Neural cell (in vitro differentiated cells): Measurements from ENCODE around the gene NT5DC4.

Experiments used
- EP300 ChIP-seq: fragments of 450-650 bp; conservative IDR thresholded peaks from 2 replicates; pipeline ENCODE4 v1.6.1; 2014; ENCODE audit warnings: antibody characterized with exemption, mild to moderate bottlenecking, moderate library complexity; ENCODE audit not compliant: poor library complexity, severe bottlenecking
- EZH2 ChIP-seq: fragments of 200-600, 300-800 bp; shearing (Covaris generic), sonication (generic); IDR thresholded peaks from 2 replicates; pipeline ENCODE4 v1.6.1; 2014; ENCODE audit warnings: antibody characterized with exemption, low read length, borderline replicate concordance, mild to moderate bottlenecking; ENCODE audit not compliant: insufficient read depth, poor library complexity, severe bottlenecking
- MXI1 ChIP-seq: fragments of 450-650 bp; conservative IDR thresholded peaks from 2 replicates; pipeline ENCODE4 v1.6.1; 2014; ENCODE audit warnings: antibody characterized with exemption, mild to moderate bottlenecking; ENCODE audit not compliant: poor library complexity, severe bottlenecking
- POLR2AphosphoS5 ChIP-seq: IDR thresholded peaks from 2 replicates; pipeline ENCODE4 v1.6.1; 2012
- RAD21 ChIP-seq: fragments of 450-650 bp; conservative IDR thresholded peaks from 2 replicates; pipeline ENCODE4 v1.6.1; 2014; ENCODE audit warnings: antibody characterized with exemption, mild to moderate bottlenecking, moderate library complexity
- SMC3 ChIP-seq: fragments of 450-650 bp; conservative IDR thresholded peaks from 2 replicates; pipeline ENCODE4 v1.6.1; 2014; ENCODE audit warnings: antibody characterized with exemption, mild to moderate bottlenecking, moderate library complexity; ENCODE audit not compliant: poor library complexity
- TAF1 ChIP-seq: IDR thresholded peaks from 2 replicates; pipeline ENCODE4 v1.6.1; 2012; ENCODE audit warnings: low read depth
- TF ChIP-seq, protein P1 (sequence below): fragments of 450-650 bp; IDR thresholded peaks from 2 replicates; pipeline ENCODE4 v1.5.1; 2014; ENCODE audit warnings: antibody characterized with exemption, mild to moderate bottlenecking, moderate library complexity; ENCODE audit not compliant: poor library complexity, severe bottlenecking
- TF ChIP-seq, protein P2 (sequence below): IDR thresholded peaks from 2 replicates; pipeline ENCODE4 v1.6.1; 2012; ENCODE audit warnings: borderline replicate concordance

DNA sequence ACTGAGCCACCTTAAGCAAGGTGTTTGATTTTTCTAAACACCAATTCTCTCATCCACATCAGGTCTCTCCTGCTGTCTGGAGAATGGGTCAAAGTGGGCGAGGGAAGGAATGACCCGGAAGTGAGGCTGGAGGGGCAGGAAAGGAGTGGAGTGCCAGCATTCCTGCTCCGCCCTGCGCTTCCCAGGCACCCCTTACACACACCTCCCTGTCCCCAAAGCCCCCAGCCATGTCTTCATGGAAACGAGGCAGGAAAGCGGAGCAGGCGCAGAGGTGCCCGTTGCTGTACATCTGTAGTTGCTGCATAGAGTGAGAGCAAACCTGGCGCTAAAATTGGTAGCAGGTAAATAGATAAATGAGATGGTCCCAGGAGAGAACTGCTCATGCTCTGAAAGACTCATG is 27.2 kb upstream of the NT5DC4 start:
- no peak for TF ChIP-seq EZH2
- TF ChIP-seq TAF1, result no peak
- TF ChIP-seq MXI1, result no peak
- TF ChIP-seq, protein P1, sequence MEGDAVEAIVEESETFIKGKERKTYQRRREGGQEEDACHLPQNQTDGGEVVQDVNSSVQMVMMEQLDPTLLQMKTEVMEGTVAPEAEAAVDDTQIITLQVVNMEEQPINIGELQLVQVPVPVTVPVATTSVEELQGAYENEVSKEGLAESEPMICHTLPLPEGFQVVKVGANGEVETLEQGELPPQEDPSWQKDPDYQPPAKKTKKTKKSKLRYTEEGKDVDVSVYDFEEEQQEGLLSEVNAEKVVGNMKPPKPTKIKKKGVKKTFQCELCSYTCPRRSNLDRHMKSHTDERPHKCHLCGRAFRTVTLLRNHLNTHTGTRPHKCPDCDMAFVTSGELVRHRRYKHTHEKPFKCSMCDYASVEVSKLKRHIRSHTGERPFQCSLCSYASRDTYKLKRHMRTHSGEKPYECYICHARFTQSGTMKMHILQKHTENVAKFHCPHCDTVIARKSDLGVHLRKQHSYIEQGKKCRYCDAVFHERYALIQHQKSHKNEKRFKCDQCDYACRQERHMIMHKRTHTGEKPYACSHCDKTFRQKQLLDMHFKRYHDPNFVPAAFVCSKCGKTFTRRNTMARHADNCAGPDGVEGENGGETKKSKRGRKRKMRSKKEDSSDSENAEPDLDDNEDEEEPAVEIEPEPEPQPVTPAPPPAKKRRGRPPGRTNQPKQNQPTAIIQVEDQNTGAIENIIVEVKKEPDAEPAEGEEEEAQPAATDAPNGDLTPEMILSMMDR, result no peak
- TF ChIP-seq POLR2AphosphoS5, result no peak
- no peak for TF ChIP-seq RAD21
- no peak for TF ChIP-seq EP300
- TF ChIP-seq SMC3, result no peak
- TF ChIP-seq, protein P2, sequence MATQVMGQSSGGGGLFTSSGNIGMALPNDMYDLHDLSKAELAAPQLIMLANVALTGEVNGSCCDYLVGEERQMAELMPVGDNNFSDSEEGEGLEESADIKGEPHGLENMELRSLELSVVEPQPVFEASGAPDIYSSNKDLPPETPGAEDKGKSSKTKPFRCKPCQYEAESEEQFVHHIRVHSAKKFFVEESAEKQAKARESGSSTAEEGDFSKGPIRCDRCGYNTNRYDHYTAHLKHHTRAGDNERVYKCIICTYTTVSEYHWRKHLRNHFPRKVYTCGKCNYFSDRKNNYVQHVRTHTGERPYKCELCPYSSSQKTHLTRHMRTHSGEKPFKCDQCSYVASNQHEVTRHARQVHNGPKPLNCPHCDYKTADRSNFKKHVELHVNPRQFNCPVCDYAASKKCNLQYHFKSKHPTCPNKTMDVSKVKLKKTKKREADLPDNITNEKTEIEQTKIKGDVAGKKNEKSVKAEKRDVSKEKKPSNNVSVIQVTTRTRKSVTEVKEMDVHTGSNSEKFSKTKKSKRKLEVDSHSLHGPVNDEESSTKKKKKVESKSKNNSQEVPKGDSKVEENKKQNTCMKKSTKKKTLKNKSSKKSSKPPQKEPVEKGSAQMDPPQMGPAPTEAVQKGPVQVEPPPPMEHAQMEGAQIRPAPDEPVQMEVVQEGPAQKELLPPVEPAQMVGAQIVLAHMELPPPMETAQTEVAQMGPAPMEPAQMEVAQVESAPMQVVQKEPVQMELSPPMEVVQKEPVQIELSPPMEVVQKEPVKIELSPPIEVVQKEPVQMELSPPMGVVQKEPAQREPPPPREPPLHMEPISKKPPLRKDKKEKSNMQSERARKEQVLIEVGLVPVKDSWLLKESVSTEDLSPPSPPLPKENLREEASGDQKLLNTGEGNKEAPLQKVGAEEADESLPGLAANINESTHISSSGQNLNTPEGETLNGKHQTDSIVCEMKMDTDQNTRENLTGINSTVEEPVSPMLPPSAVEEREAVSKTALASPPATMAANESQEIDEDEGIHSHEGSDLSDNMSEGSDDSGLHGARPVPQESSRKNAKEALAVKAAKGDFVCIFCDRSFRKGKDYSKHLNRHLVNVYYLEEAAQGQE, result no peak
